ENCODE results near the gene CELA2B. TPM values are rescaled to one million over a fixed set of nuclear protein-coding genes. Genes with fewer than 3 reads are reported as not detected.
"Not testable (repeated sequence)": the region's sequence is repeated elsewhere in the genome, so short reads cannot be mapped to it uniquely, and the experiment has no call there.

The CELA2B gene
- total RNA-seq, 2 donors from 2014 or later, result not detected

- Histone ChIP-seq H3K27ac (no peak overlapping the region), H3K36me3 (no peaks in the 10 kb centered on the region), H3K9me3 (peaks cover 0 to 3% of the 10 kb centered on the region in 2 donors), H3K4me3 (no peak overlapping the region), H3K4me1 (no peaks in the 10 kb centered on the region), H3K27me3 (no peaks in the 10 kb centered on the region)
- DNase-seq (ENCODE audit: low spot score), result no peak
- no peak for TF ChIP-seq CTCF (IDR thresholded peaks at IDR 0.05)
These were observed 3.3 kb upstream of the CELA2B start for GRCh38 chr1:15472587-15472986.

- Histone ChIP-seq H3K4me1 (no peaks in the 10 kb centered on the region), H3K27ac (no peak overlapping the region), H3K27me3 (no peaks in the 10 kb centered on the region), H3K9me3 (no peaks in the 10 kb centered on the region), H3K36me3 (no peaks in the 10 kb centered on the region), H3K4me3 (no peak overlapping the region)
- no peak for TF ChIP-seq CTCF (IDR thresholded peaks at IDR 0.05)
- DNase-seq (ENCODE audit: low spot score), result no peak
These were observed 1.0 kb downstream of the CELA2B start for GRCh38 chr1:15476927-15477326.

GRCh38 chr1:15477646-15478212, 1.8 kb downstream of the CELA2B start:
- DNase-seq (ENCODE audit: low spot score), result no peak
- H3K4me1 ChIP-seq, result no peaks in the 10 kb centered on the region
- no peaks in the 10 kb centered on the region for H3K27me3 ChIP-seq
- no peak overlapping the region for H3K4me3 ChIP-seq
- H3K27ac ChIP-seq, result no peak overlapping the region
- no peaks in the 10 kb centered on the region for H3K36me3 ChIP-seq
- no peak for TF ChIP-seq CTCF (IDR thresholded peaks at IDR 0.05)
- no peaks in the 10 kb centered on the region for H3K9me3 ChIP-seq

GRCh38 chr1:15479654-15480347, 3.9 kb downstream of the CELA2B start:
- Histone ChIP-seq H3K27me3 (no peaks in the 10 kb centered on the region), H3K36me3 (no peaks in the 10 kb centered on the region), H3K4me1 (no peaks in the 10 kb centered on the region), H3K4me3 (no peak overlapping the region), H3K9me3 (no peaks in the 10 kb centered on the region), H3K27ac (no peak overlapping the region)
- DNase-seq (ENCODE audit: low spot score), result no peak
- TF ChIP-seq CTCF (IDR thresholded peaks at IDR 0.05), result no peak

GRCh38 chr1:15482455-15482854, 6.6 kb downstream of the CELA2B start:
- H3K4me1 ChIP-seq; H3K36me3 ChIP-seq; H3K27me3 ChIP-seq; DNase-seq (ENCODE audit: low spot score); H3K9me3 ChIP-seq; H3K4me3 ChIP-seq; H3K27ac ChIP-seq: not testable (repeated sequence)

GRCh38 chr1:15482983-15483543, 7.2 kb downstream of the CELA2B start:
- not testable (repeated sequence) for H3K4me3 ChIP-seq; H3K27ac ChIP-seq; H3K9me3 ChIP-seq; H3K27me3 ChIP-seq; H3K36me3 ChIP-seq; H3K4me1 ChIP-seq; DNase-seq (ENCODE audit: low spot score)

All from right atrium auricular region (tissue), 2 donors.